ENCODE measurements around the gene VPS13D. TPM values are rescaled to one million over a fixed set of nuclear protein-coding genes. Genes with fewer than 3 reads are reported as not detected.

VPS13D gene
- total and polyA plus RNA-seq, 4 donors = 38.5 to 72.2 (median 46.0) TPM

GRCh38 chr1:12196641-12197482 lies 33.0 kb upstream of the VPS13D start:
- no peaks in the 10 kb centered on the region for H3K9me3 ChIP-seq (ENCODE audit: control insufficient read depth, insufficient read depth, low read length)
- H3K4me3 ChIP-seq (ENCODE audit: low read depth, low read length) = no peak overlapping the region
- no peak overlapping the region for H3K27ac ChIP-seq (ENCODE audit: low read depth, low read length)
- no peaks in the 10 kb centered on the region for H3K4me1 ChIP-seq (ENCODE audit: control insufficient read depth, insufficient read depth, low read length)
- no peaks in the 10 kb centered on the region for H3K27me3 ChIP-seq (ENCODE audit: control insufficient read depth, insufficient read depth, low read length)
- no peaks in the 10 kb centered on the region for H3K36me3 ChIP-seq (ENCODE audit: control insufficient read depth, insufficient read depth, low read length)
- peak in 1 of 6 donors; percentile 68 for DNase-seq (ENCODE audit: low read depth in 4 of 6, low spot score in 6 of 6)
- WGBS (ENCODE audit: insufficient coverage) = 59% methylated on average over 17 of the region's 20 CpGs

- Histone ChIP-seq H3K4me3 (ENCODE audit: low read depth, low read length) (no peak overlapping the region), H3K9me3 (ENCODE audit: control insufficient read depth, insufficient read depth, low read length) (no peaks in the 10 kb centered on the region), H3K27ac (ENCODE audit: low read depth, low read length) (no peak overlapping the region), H3K4me1 (ENCODE audit: control insufficient read depth, insufficient read depth, low read length) (no peaks in the 10 kb centered on the region), H3K36me3 (ENCODE audit: control insufficient read depth, insufficient read depth, low read length) (no peaks in the 10 kb centered on the region), H3K27me3 (ENCODE audit: control insufficient read depth, insufficient read depth, low read length) (no peaks in the 10 kb centered on the region)
- no peak for DNase-seq (ENCODE audit: low read depth in 4 of 6, low spot score in 6 of 6)
- WGBS (ENCODE audit: insufficient coverage) = 93% methylated on average over 3 of the region's 7 CpGs
Observed at GRCh38 chr1:12197483-12197880, 32.3 kb upstream of the VPS13D start.

GRCh38 chr1:12200208-12200607 lies 29.6 kb upstream of the VPS13D start:
- WGBS (ENCODE audit: insufficient coverage) = 78% methylated on average over 6 of the region's 7 CpGs
- no peak for DNase-seq (ENCODE audit: low read depth in 4 of 6, low spot score in 6 of 6)
- Histone ChIP-seq H3K27ac (ENCODE audit: low read depth, low read length) (no peak overlapping the region), H3K4me3 (ENCODE audit: low read depth, low read length) (no peak overlapping the region), H3K36me3 (ENCODE audit: control insufficient read depth, insufficient read depth, low read length) (no peaks in the 10 kb centered on the region), H3K4me1 (ENCODE audit: control insufficient read depth, insufficient read depth, low read length) (no peaks in the 10 kb centered on the region), H3K9me3 (ENCODE audit: control insufficient read depth, insufficient read depth, low read length) (no peaks in the 10 kb centered on the region), H3K27me3 (ENCODE audit: control insufficient read depth, insufficient read depth, low read length) (no peaks in the 10 kb centered on the region)

DNA sequence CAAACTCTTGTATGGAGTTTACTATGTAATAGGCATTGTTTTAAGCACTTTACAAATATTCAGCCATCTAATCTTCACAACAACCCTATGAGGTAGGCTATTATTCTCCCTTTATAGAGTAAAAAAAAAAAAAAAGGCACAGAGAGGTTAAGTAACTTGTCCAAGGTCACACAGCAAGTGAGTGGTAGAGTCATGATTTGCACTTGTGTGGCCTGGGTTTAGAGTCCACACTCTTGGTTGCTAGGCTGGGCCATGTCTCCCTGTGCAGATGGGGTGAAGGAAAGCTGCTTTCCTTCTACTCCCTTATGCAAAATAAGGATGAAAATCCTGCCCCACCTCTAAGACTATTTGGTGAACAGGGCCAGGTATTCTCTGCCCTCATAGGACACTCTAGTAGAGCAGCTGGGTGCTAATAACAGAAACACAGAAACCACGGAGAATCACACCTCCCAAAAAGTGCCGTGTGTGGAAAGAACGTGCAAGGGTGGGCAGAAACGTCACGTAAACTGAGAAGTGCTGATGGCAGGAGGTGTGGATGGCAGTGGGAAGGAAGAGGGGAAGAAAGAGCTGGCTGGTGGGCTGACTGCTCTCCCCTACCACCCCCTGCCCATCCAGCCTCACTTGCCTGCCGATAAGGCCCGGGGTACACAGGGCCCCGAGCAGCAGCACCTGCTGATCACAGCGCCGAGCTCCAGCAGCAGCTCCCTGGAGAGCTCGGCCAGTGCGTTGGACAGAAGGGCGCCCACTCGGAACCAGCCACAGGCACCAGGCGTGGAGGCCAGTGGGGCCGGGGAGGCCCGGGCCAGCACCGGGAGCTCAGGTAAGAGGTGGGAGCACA lies 28.3 kb upstream of the VPS13D start:
- no peak for DNase-seq (ENCODE audit: low read depth in 4 of 6, low spot score in 6 of 6)
- Histone ChIP-seq H3K27me3 (ENCODE audit: control insufficient read depth, insufficient read depth, low read length) (no peaks in the 10 kb centered on the region), H3K4me3 (ENCODE audit: low read depth, low read length) (no peak overlapping the region), H3K27ac (ENCODE audit: low read depth, low read length) (no peak overlapping the region), H3K9me3 (ENCODE audit: control insufficient read depth, insufficient read depth, low read length) (no peaks in the 10 kb centered on the region), H3K4me1 (ENCODE audit: control insufficient read depth, insufficient read depth, low read length) (no peaks in the 10 kb centered on the region), H3K36me3 (ENCODE audit: control insufficient read depth, insufficient read depth, low read length) (no peaks in the 10 kb centered on the region)
- 89% methylated on average over 13 of the region's 18 CpGs for WGBS (ENCODE audit: insufficient coverage)

- no peaks in the 10 kb centered on the region for H3K27me3 ChIP-seq (ENCODE audit: control insufficient read depth, insufficient read depth, low read length)
- no peak overlapping the region for H3K4me3 ChIP-seq (ENCODE audit: low read depth, low read length)
- no peak for DNase-seq (ENCODE audit: low read depth in 4 of 6, low spot score in 6 of 6)
- peaks cover 2% of the 10 kb centered on the region for H3K36me3 ChIP-seq (ENCODE audit: control insufficient read depth, insufficient read depth, low read length)
- H3K4me1 ChIP-seq (ENCODE audit: control insufficient read depth, insufficient read depth, low read length) = peaks cover 5% of the 10 kb centered on the region
- H3K9me3 ChIP-seq (ENCODE audit: control insufficient read depth, insufficient read depth, low read length) = no peaks in the 10 kb centered on the region
- no peak overlapping the region for H3K27ac ChIP-seq (ENCODE audit: low read depth, low read length)
- 69% methylated on average over 3 of the region's 6 CpGs for WGBS (ENCODE audit: insufficient coverage)
Observed at GRCh38 chr1:12202190-12202497, 27.7 kb upstream of the VPS13D start.

DNA sequence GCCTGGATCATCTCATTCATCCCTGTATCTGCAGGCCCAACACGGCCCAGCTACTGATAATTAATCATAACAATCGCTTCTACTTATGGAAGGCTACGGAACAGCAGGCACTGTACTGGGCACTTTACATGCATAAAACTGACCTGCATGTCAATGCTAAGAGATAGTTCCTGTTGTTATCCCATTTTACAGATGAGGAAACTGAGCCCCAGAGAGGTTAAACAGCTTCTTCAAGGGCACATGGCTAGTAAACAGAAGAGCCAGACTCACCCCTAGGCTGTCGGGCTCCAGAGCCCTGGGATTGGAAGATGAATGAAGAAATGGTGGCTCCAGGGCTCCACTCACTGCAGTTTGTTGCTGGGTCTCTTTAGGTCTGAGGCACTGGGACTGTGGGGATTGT lies 27.3 kb upstream of the VPS13D start:
- H3K36me3 ChIP-seq (ENCODE audit: control insufficient read depth, insufficient read depth, low read length) = peaks cover 2% of the 10 kb centered on the region
- peaks cover 5% of the 10 kb centered on the region for H3K4me1 ChIP-seq (ENCODE audit: control insufficient read depth, insufficient read depth, low read length)
- no peak for DNase-seq (ENCODE audit: low read depth in 4 of 6, low spot score in 6 of 6)
- WGBS (ENCODE audit: insufficient coverage) = 81% methylated on average over 2 of the region's 4 CpGs
- H3K27me3 ChIP-seq (ENCODE audit: control insufficient read depth, insufficient read depth, low read length) = no peaks in the 10 kb centered on the region
- H3K9me3 ChIP-seq (ENCODE audit: control insufficient read depth, insufficient read depth, low read length) = no peaks in the 10 kb centered on the region
- no peak overlapping the region for H3K4me3 ChIP-seq (ENCODE audit: low read depth, low read length)
- H3K27ac ChIP-seq (ENCODE audit: low read depth, low read length) = no peak overlapping the region

- Histone ChIP-seq H3K27ac (ENCODE audit: low read depth, low read length) (no peak overlapping the region), H3K9me3 (ENCODE audit: control insufficient read depth, insufficient read depth, low read length) (no peaks in the 10 kb centered on the region), H3K27me3 (ENCODE audit: control insufficient read depth, insufficient read depth, low read length) (no peaks in the 10 kb centered on the region), H3K4me3 (ENCODE audit: low read depth, low read length) (no peak overlapping the region), H3K4me1 (ENCODE audit: control insufficient read depth, insufficient read depth, low read length) (peaks cover 11% of the 10 kb centered on the region), H3K36me3 (ENCODE audit: control insufficient read depth, insufficient read depth, low read length) (peaks cover 2% of the 10 kb centered on the region)
- no peak for DNase-seq (ENCODE audit: low read depth in 4 of 6, low spot score in 6 of 6)
- WGBS (ENCODE audit: insufficient coverage) = 87% methylated on average over 16 of the region's 20 CpGs
Observed at GRCh38 chr1:12203216-12204007, 26.4 kb upstream of the VPS13D start.

- H3K4me1 ChIP-seq (ENCODE audit: control insufficient read depth, insufficient read depth, low read length) = peaks cover 18% of the 10 kb centered on the region
- H3K4me3 ChIP-seq (ENCODE audit: low read depth, low read length) = no peak overlapping the region
- peaks cover 2% of the 10 kb centered on the region for H3K36me3 ChIP-seq (ENCODE audit: control insufficient read depth, insufficient read depth, low read length)
- WGBS (ENCODE audit: insufficient coverage) = 70% methylated on average over 2 of the region's 7 CpGs
- H3K27me3 ChIP-seq (ENCODE audit: control insufficient read depth, insufficient read depth, low read length) = no peaks in the 10 kb centered on the region
- H3K9me3 ChIP-seq (ENCODE audit: control insufficient read depth, insufficient read depth, low read length) = no peaks in the 10 kb centered on the region
- H3K27ac ChIP-seq (ENCODE audit: low read depth, low read length) = no peak overlapping the region
- DNase-seq (ENCODE audit: low read depth in 4 of 6, low spot score in 6 of 6) = no peak
Observed at GRCh38 chr1:12204140-12204539, 25.7 kb upstream of the VPS13D start.

DNA sequence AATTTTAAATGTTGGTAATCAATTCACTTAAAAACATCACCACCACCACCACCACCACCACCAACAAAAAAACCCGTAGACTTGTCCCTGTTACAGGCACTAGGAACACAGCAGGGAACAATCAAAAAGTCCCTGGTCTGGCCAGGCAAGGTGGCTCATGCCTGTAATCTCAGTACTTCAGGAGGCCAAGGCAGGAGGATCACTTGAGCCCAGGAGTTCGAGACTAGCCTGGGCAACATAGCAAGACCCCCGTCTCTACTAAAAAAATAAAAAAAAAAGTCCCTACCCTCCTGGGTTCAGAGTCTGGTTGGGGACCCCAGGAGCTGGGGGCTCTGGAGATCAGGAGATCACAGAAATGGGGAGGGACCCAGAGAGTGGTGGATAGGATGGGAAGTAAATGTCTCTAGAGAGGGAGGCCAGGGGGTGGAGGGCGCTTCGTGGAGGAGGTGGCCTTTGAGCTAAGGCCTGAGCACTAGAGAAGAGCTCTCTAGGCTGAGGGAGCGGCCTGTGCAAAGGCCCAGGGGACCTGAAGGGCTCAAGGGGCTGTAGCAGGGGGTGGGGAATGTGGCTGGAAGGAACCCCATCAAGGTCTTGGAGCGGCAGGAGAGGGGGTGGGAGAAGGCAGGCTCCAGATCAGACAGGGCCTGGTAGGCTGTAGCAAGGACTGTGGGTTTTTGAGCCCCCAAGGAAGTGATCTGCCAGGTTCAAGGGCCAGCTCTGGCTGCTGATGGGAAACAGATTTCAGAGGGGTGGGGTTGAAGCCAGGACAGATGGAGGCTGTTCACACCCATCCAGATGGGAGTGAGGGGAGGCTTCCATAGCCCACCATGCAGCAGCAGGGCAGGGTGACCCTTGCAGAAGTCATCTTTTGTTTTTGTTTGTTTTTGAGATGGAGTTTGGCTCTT lies 24.8 kb upstream of the VPS13D start:
- Histone ChIP-seq H3K36me3 (ENCODE audit: control insufficient read depth, insufficient read depth, low read length) (peaks cover 2% of the 10 kb centered on the region), H3K4me1 (ENCODE audit: control insufficient read depth, insufficient read depth, low read length) (peaks cover 22% of the 10 kb centered on the region), H3K27me3 (ENCODE audit: control insufficient read depth, insufficient read depth, low read length) (no peaks in the 10 kb centered on the region), H3K4me3 (ENCODE audit: low read depth, low read length) (no peak overlapping the region), H3K9me3 (ENCODE audit: control insufficient read depth, insufficient read depth, low read length) (no peaks in the 10 kb centered on the region), H3K27ac (ENCODE audit: low read depth, low read length) (no peak overlapping the region)
- no peak for DNase-seq (ENCODE audit: low read depth in 4 of 6, low spot score in 6 of 6)
- 88% methylated on average over 6 of the region's 7 CpGs for WGBS (ENCODE audit: insufficient coverage)
